Trophoblast cell (in vitro differentiated cells and primary cell): ENCODE data around the gene LGR5.
A peak's percentile ranks its signal among the peaks of the same experiment; 100 is the strongest.

Experiments
- DNase-seq, 2 donors: peaks; one replicate each; pipeline ENCODE4 v3.0.0-alpha.2; 2016
- H2AFZ ChIP-seq: 2 replicates; pipeline ENCODE4 v1.6.1; 2013; ENCODE audit warnings: low read length, moderate library complexity, mild to moderate bottlenecking; ENCODE audit not compliant: insufficient read depth, poor library complexity
- H2AK5ac ChIP-seq: 2 replicates; pipeline ENCODE4 v1.6.1; 2013; ENCODE audit warnings: mild to moderate bottlenecking, low read length
- H2BK120ac ChIP-seq: 2 replicates; pipeline ENCODE4 v1.6.1; 2013; ENCODE audit warnings: low read length, mild to moderate bottlenecking, moderate library complexity; ENCODE audit not compliant: insufficient read depth, poor library complexity
- H2BK12ac ChIP-seq: 2 replicates; pipeline ENCODE4 v1.6.1; 2013; ENCODE audit warnings: mild to moderate bottlenecking, low read length, moderate library complexity
- H2BK5ac ChIP-seq: 2 replicates; pipeline ENCODE4 v1.6.1; 2013; ENCODE audit warnings: low read length, low read depth, moderate library complexity, mild to moderate bottlenecking; ENCODE audit not compliant: poor library complexity
- H3K14ac ChIP-seq: 2 replicates; pipeline ENCODE4 v1.6.1; 2013; ENCODE audit warnings: mild to moderate bottlenecking, low read length
- H3K18ac ChIP-seq: 2 replicates; pipeline ENCODE4 v1.6.1; 2013; ENCODE audit warnings: mild to moderate bottlenecking, low read length
- H3K23ac ChIP-seq: 2 replicates; pipeline ENCODE4 v1.6.1; 2013; ENCODE audit warnings: low read length
- H3K27ac ChIP-seq: 2 replicates; pipeline ENCODE4 v1.5.1; 2013; ENCODE audit warnings: low read depth, mild to moderate bottlenecking, inconsistent platforms, low read length, moderate library complexity
- H3K27me3 ChIP-seq: 2 replicates; pipeline ENCODE4 v1.6.1; 2013; ENCODE audit warnings: inconsistent platforms, mild to moderate bottlenecking, low read length, moderate library complexity; ENCODE audit not compliant: insufficient read depth
- H3K36me3 ChIP-seq, 2 experiments: 1 replicate in 1 of 2; 2 replicates in 1 of 2; pipeline ENCODE4 v1.6.1; 2013; ENCODE audit warnings: low read length in 2 of 2, mild to moderate bottlenecking in 2 of 2, moderate library complexity in 1 of 2; ENCODE audit not compliant: insufficient read depth in 2 of 2, control insufficient read depth in 1 of 2
- H3K4ac ChIP-seq: 2 replicates; pipeline ENCODE4 v1.6.1; 2013; ENCODE audit warnings: low read depth, mild to moderate bottlenecking, low read length, moderate library complexity
- H3K4me1 ChIP-seq, 2 experiments: 1 replicate in 1 of 2; 2 replicates in 1 of 2; pipeline ENCODE4 v1.6.1; 2013; ENCODE audit warnings: low read length in 2 of 2, mild to moderate bottlenecking in 2 of 2, moderate library complexity in 1 of 2; ENCODE audit not compliant: insufficient read depth in 2 of 2, control insufficient read depth in 1 of 2
- H3K4me2 ChIP-seq: 2 replicates; pipeline ENCODE4 v1.6.1; 2013; ENCODE audit warnings: inconsistent platforms, mild to moderate bottlenecking, low read length, moderate library complexity
- H3K4me3 ChIP-seq: 2 replicates; pipeline ENCODE4 v1.5.1; 2013; ENCODE audit warnings: mild to moderate bottlenecking, low read depth, low read length, inconsistent platforms
- H3K79me1 ChIP-seq: one replicate; pipeline ENCODE4 v1.6.1; 2013; ENCODE audit warnings: low read length
- H3K79me2 ChIP-seq: 2 replicates; pipeline ENCODE4 v1.6.1; 2013; ENCODE audit warnings: low read length, mild to moderate bottlenecking; ENCODE audit not compliant: control insufficient read depth, insufficient read depth, poor library complexity
- H3K9ac ChIP-seq: 2 replicates; pipeline ENCODE4 v1.6.1; 2013; ENCODE audit warnings: mild to moderate bottlenecking, low read length
- H3K9me3 ChIP-seq: 2 replicates; pipeline ENCODE4 v1.6.1; 2013; ENCODE audit warnings: low read depth, mild to moderate bottlenecking, control low read depth, inconsistent platforms, low read length; ENCODE audit not compliant: insufficient read depth
- H4K12ac ChIP-seq: 2 replicates; pipeline ENCODE4 v1.6.1; 2013; ENCODE audit warnings: low read depth, mild to moderate bottlenecking, low read length, moderate library complexity
- H4K8ac ChIP-seq: 2 replicates; pipeline ENCODE4 v1.6.1; 2013; ENCODE audit warnings: low read depth, mild to moderate bottlenecking, low read length, moderate library complexity
- H4K91ac ChIP-seq: one replicate; pipeline ENCODE4 v1.6.1; 2013; ENCODE audit warnings: low read depth, mild to moderate bottlenecking, low read length, moderate library complexity
- WGBS: extraction: QIAGEN DNeasy Blood & Tissue Kit; methylation state at CpG from one replicate; pipeline ENCODE4 v1.1.7; 2013; ENCODE audit warnings: missing lambda C conversion rate; ENCODE audit not compliant: insufficient read length, insufficient coverage; ENCODE audit errors: extremely low coverage; 5-methylcytosine and 5-hydroxymethylcytosine counted together

LGR5 gene

DNA sequence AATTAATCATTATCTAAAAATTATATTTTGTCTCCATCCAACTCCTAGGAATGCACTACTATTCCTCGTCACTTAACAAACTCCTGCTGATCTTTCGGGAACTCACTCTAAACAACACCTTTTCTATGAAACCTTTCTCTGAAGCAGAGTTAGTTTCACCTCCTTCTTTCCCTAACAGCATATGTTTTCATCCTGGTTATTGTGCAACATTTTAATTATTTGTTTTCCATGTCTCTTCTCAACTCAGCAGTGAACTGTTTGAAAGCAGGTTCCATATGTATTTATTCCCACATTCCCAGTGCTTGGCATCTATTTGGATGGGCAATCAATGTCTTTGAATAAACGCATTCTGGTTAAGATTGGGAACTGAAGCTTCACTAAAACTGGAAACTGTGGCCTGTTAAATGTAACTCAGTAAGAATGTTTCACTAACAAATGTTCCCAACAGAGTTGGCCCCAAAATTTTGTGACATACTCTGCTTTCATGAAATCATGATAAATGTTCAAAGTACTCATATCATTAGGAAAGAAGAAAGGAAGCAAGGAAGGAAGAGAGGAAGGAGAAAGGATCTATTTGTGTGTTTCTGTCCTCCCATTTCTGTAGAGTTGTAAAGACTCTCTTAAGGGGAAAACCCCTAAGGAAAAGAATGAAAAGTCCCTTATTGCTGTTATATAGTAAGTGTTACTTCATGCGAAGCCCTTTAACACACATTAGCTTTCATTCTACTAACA is 13.9 kb upstream of the LGR5 start:
- H3K27ac ChIP-seq, result no peak overlapping the region
- no peak overlapping the region for H3K23ac ChIP-seq
- H3K79me2 ChIP-seq, result no peaks in the 10 kb centered on the region
- no peak overlapping the region for H3K4me3 ChIP-seq
- H2BK120ac ChIP-seq, result no peak overlapping the region
- H2AK5ac ChIP-seq, result no peak overlapping the region
- no peak overlapping the region for H3K4me2 ChIP-seq
- no peak overlapping the region for H2AFZ ChIP-seq
- no CpG with 5 or more reads among the region's 4 CpGs for WGBS
- no peaks in the 10 kb centered on the region for H3K36me3 ChIP-seq
- no peak overlapping the region for H4K12ac ChIP-seq
- no peak for DNase-seq
- no peak overlapping the region for H3K4ac ChIP-seq
- no peak overlapping the region for H2BK5ac ChIP-seq
- H4K91ac ChIP-seq, result no peak overlapping the region
- no peaks in the 10 kb centered on the region for H3K9me3 ChIP-seq
- no peak overlapping the region for H3K14ac ChIP-seq
- H3K9ac ChIP-seq, result no peak overlapping the region
- H3K4me1 ChIP-seq, result no peaks in the 10 kb centered on the region
- H3K79me1 ChIP-seq, result no peaks in the 10 kb centered on the region
- H3K27me3 ChIP-seq, result no peaks in the 10 kb centered on the region
- no peak overlapping the region for H4K8ac ChIP-seq
- H3K18ac ChIP-seq, result no peak overlapping the region
- H2BK12ac ChIP-seq, result no peak overlapping the region

DNA sequence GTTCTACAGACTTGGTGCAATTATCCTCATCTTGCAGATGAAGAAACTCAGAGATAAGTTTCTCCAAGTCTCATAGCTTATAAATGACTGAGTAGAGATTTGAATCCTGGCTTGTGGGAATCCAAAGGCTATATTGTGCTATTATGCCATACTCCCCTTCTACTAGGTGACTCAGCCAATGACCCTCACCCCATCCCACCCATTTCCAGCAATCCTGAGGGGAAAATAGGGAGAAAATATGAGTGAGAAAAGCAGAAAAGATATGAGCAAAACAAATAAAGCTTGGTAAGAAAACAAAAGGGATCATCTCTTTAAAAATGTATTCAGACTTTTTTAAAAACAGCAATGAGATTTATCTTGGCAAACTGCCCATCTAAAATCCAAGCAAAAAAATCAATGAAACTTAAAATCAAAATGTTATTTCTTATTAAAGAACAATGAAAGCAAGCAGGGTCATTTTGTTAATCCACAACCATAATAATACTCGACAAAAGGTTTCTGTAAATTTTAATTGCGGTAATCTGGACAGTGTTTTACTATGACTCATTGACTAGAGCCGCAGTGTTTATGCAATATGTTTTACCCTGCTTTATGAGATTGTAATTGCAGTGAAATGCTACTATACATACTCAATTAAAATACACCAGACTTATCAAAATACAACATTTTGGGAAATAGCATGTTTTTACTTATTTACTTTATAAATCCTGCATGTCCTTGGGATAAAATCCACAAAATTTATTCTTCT is 13.1 kb upstream of the LGR5 start:
- Histone ChIP-seq H4K12ac (no peak overlapping the region), H3K18ac (no peak overlapping the region), H3K9ac (no peak overlapping the region), H2AFZ (no peak overlapping the region), H2BK12ac (no peak overlapping the region), H3K9me3 (no peaks in the 10 kb centered on the region), H3K23ac (no peak overlapping the region), H3K14ac (no peak overlapping the region), H3K4me1 (no peaks in the 10 kb centered on the region), H3K79me1 (no peaks in the 10 kb centered on the region), H3K4me2 (no peak overlapping the region), H3K27me3 (no peaks in the 10 kb centered on the region), H3K4ac (no peak overlapping the region), H4K91ac (no peak overlapping the region), H3K27ac (no peak overlapping the region), H4K8ac (no peak overlapping the region), H3K79me2 (no peaks in the 10 kb centered on the region), H2BK5ac (no peak overlapping the region), H3K4me3 (no peak overlapping the region), H2AK5ac (no peak overlapping the region), H3K36me3 (no peaks in the 10 kb centered on the region), H2BK120ac (no peak overlapping the region)
- WGBS, result no CpG with 5 or more reads among the region's 3 CpGs
- DNase-seq, result peak in 1 of 2 donors; percentile 37

GRCh38 chr12:71430756-71431155 is 8.8 kb upstream of the LGR5 start:
- Histone ChIP-seq H4K91ac (no peak overlapping the region), H3K9ac (no peak overlapping the region), H3K4me3 (no peak overlapping the region), H4K8ac (no peak overlapping the region), H3K18ac (no peak overlapping the region), H3K23ac (no peak overlapping the region), H3K4me1 (no peaks in the 10 kb centered on the region), H3K79me2 (no peaks in the 10 kb centered on the region), H3K9me3 (no peaks in the 10 kb centered on the region), H2BK12ac (no peak overlapping the region), H3K36me3 (no peaks in the 10 kb centered on the region), H3K27me3 (no peaks in the 10 kb centered on the region), H2AFZ (no peak overlapping the region), H3K79me1 (no peaks in the 10 kb centered on the region), H2BK120ac (no peak overlapping the region), H3K27ac (no peak overlapping the region), H4K12ac (no peak overlapping the region), H3K4ac (no peak overlapping the region), H3K4me2 (no peak overlapping the region), H2BK5ac (no peak overlapping the region), H2AK5ac (no peak overlapping the region), H3K14ac (no peak overlapping the region)
- no peak for DNase-seq
- no CpG with 5 or more reads among the region's 1 CpG for WGBS

- Histone ChIP-seq H3K23ac (no peak overlapping the region), H4K91ac (no peak overlapping the region), H4K8ac (no peak overlapping the region), H3K9ac (no peak overlapping the region), H3K27ac (no peak overlapping the region), H3K9me3 (peaks cover 6% of the 10 kb centered on the region), H3K18ac (no peak overlapping the region), H2BK120ac (no peak overlapping the region), H3K14ac (no peak overlapping the region), H3K4ac (no peak overlapping the region), H3K27me3 (no peaks in the 10 kb centered on the region), H2BK12ac (no peak overlapping the region), H4K12ac (no peak overlapping the region), H3K36me3 (peaks cover 0 to 2% of the 10 kb centered on the region in 2 experiments), H2AFZ (no peak overlapping the region), H2BK5ac (no peak overlapping the region), H3K79me2 (no peaks in the 10 kb centered on the region), H3K4me3 (no peak overlapping the region), H3K79me1 (no peaks in the 10 kb centered on the region), H3K4me1 (no peaks in the 10 kb centered on the region), H2AK5ac (no peak overlapping the region), H3K4me2 (no peak overlapping the region)
- WGBS, result no CpG with 5 or more reads among the region's 3 CpGs
- DNase-seq, result no peak
These were observed 7.6 kb upstream of the LGR5 start for GRCh38 chr12:71431991-71432390.
